GM19395 (cell line): Measurements from ENCODE around the gene DNAH9.
"Not testable (repeated sequence)": the region's sequence is repeated elsewhere in the genome, so short reads cannot be mapped to it uniquely, and the experiment has no call there.

Experiments used
- ATAC-seq: cut with Tn5 transposase; IDR thresholded peaks from one replicate; pipeline ENCODE4 v1.9.1; 2021; ENCODE audit warnings: mild to moderate bottlenecking, moderate library complexity; ENCODE audit not compliant: unreplicated experiment

The DNAH9 gene

GRCh38 chr17:11954936-11955335 is 356.7 kb downstream of the DNAH9 start:
- ATAC-seq, result no peak

DNA sequence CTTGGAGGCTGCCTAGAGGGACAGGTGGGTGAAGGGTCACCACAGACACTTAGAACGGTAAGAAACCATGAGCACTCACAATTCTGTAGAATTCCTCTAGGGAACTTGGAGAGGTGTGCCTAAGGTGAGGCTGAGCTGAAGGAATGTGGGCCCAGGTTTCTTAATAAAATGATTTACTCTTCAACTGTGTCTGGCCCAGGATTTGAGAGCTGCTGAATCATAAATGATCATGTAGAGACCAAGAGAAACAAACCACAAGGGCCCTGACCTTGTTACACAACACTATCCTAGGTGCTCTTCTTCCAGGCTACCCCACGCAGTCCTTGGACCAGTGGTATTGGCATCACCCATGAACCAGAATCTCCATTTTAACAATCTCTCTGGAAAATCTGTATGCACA is 371.3 kb downstream of the DNAH9 start:
- ATAC-seq, result no peak

GRCh38 chr17:11972741-11973140 is 374.5 kb downstream of the DNAH9 start:
- ATAC-seq, result not testable (repeated sequence)

DNA sequence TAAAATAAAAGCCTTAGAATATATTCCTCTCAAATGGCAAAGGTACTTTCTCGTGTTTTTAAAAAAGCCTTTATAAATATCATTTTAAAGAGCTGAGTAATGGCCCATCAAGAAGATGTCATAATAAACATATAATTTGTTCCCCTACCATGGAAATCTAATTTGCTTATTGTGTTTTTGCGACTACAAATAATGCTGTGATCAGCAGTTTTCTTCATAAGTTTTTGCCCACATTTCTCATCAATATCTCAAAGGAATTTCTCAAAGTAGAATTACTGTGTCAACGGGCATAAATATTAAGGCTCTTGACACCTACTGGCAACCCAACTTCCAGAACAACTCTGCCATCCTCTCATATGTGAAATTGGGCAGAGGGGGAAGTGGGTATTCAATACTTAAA is 381.5 kb downstream of the DNAH9 start:
- ATAC-seq, result no peak

- no peak for ATAC-seq
Measured at GRCh38 chr17:11980813-11981212, 382.5 kb downstream of the DNAH9 start.

- no peak for ATAC-seq
Measured at GRCh38 chr17:11981862-11982261, 383.6 kb downstream of the DNAH9 start.

DNA sequence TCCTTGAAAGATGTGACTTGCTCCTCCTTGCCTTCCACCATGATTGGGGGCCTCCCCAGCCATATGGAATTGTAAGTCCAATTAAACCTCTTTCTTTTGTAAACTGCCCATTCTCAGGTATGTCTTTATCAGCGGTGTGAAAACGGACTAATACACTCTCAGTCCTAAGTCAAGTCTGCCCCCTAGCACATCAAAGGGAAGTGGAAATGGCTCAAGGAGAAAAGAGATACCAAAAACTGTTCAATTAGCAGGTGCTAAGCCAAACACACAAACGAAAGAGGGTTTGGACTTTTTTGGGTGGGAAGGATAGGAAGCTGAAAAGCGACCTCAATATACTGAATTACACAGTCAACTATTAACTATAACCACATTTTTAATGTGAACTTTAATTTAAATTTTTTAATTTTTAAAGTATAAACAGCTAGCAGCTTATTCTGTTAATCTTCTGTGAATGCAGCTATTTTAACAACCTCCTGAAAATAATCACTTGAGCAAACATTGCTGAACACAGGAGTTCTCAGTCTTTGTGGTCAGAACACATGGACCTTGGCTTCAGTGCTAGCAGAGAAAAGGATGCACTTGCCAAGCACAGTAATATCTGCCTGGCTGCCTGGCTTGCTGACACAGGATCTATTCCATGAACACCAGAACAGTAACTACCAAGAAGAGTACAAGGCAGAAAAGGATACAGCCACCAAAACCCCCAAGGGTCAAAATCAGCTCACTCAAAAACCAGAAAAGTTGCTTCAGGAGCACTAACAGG is 388.1 kb downstream of the DNAH9 start:
- ATAC-seq, result no peak

GRCh38 chr17:11986942-11987329 is 388.7 kb downstream of the DNAH9 start:
- ATAC-seq, result no peak

GRCh38 chr17:11990363-11990983 is 392.2 kb downstream of the DNAH9 start:
- no peak for ATAC-seq

GRCh38 chr17:11991461-11991860 is 393.2 kb downstream of the DNAH9 start:
- ATAC-seq, result no peak

GRCh38 chr17:11996722-11997146 is 398.5 kb downstream of the DNAH9 start:
- peak; percentile 56 for ATAC-seq

DNA sequence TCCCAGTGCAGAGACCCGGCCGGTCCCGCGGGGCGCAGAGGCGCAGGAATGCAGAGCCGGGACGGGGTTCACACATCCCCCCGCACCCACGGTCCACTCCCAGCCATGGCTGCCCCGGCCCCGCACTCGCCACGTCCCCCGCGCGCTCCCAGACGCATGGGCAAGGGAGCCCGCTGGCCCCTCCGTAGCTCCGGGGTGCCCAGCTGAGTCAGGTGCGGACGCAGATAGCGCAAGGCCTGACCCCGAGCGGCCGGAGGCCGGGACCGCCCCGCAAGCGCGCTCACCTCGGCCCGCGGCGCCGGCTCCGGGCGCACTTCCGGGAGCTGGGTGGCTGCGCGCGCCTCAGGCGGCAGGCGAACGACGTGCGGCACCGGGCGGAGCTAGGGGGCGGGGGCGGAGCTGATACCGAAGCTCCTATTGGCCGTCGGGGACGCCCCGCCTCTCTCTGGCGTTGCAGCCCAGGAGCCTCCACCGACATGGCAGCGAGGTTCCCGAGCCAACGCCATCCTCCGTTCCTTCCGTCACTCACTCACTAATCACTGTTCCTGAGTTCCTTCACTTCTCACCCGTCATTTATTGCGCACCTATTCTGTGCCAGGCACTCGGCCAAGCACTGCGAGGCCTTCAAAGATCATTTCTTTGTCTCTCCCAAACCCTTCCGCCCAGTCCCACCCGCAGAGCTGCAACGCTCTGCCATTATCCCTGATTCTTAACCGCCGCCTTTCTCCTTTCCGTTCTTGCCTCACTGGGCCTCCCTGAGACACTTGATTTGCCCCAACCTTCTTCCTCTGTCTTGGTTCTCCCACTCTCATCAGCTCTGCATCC is 399.1 kb downstream of the DNAH9 start, which contains the start of gene ZNF18:
TSS of gene ZNF18 (minus strand) at position 329 of the 825 bp plus-strand sequence. CDS start 4,646 bp downstream, outside the sequence.
- ATAC-seq, result peak; percentile 96

- peak; percentile 1 for ATAC-seq
Measured at GRCh38 chr17:11997972-11998233, 399.6 kb downstream of the DNAH9 start.

DNA sequence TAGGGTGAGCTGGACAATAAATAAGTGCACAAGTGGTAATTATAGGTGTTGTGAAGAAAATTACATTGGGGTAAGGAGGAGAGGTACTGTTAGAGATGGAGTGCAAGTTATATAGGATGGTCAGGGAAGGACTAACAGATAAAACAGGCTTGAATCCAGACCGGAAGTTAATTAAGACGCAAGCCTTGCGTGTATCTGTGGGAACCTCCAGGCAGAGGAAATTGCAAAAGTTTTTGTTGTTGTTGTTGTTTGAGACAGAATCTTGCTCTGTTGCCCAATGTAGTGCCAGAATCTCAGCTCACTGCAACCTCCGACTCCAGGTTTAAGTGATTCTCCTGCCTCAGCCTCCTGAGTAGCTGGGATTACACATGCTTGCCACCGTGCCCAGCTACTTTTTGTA is 401.4 kb downstream of the DNAH9 start:
- ATAC-seq, result no peak

DNA sequence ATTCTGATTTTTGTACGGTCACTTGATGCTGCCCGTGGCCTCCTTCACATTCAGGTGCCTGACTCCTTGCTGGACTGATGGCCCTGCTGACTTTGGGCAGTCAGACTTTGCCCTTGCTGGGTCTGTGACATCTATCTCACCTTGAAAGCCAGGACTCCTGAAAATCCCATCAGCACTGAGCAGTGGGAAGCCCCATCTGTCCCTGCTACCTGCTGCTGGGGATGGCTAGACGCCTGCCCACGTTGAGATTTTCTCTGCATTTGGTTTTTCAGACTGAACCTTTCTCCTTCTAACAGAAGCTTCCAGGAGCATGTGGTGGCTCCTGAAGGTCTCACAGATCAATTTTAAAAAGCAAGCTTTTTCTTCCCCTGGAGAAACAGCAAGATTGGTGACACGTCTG is 409.2 kb downstream of the DNAH9 start:
- ATAC-seq, result no peak
